ENCODE measurements around the gene GLTP. TPM values are rescaled to one million over a fixed set of nuclear protein-coding genes. Genes with fewer than 3 reads are reported as not detected.

The GLTP gene
- total and polyA plus RNA-seq, 2 of the 13 experiments (the other 11 are each of a cell fraction or from before 2014, with no cell fraction given): 10.7 to 12.9 TPM

DNA sequence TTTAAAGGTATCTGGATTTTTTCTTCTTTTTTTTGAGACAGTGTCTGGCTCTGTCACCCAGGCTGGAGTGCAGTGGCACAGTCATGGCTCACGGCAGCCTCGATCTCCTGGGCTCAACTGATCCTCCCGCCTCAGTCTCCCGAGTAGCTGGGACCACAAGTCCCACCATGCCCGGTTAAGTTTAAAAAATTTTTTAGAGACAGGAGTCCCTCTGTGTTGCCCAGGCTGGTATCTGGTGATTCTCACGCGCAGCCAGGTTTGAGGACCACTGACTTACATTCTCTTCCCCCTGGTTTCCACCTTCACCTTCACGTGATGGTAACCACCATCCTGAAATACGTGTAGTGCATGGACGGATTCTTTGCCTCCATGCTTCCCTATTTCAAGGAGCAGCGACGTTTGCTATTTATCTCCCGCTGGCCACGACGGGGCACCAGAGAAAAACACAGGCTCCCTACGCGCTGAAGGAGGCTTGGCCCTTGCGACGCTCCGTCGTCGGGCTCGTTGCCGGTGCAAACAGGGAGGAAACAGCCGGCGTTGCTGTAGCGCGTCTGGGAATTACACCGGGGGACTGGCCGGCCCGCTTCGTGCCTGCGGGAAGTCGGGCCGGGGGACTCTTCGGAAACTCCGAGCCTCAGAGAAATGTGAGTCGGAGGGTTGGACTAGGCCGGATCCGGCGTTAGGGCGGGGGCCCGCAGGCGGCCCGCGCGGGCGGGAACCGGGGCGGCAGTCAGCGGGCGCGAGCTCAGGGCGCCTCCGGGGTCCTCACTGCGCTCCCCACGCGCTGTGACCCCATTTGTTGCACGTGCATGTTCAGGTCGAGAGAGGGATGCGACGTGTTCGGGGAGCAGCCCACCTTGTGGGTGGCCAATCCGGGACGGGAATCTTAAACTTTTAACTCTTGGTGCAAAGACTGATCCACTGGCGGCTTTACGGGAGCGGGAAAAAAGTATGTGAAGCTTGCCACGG, 19.7 kb upstream of the GLTP start, which contains the start of gene TCHP (continued):
- TF ChIP-seq, protein P1, sequence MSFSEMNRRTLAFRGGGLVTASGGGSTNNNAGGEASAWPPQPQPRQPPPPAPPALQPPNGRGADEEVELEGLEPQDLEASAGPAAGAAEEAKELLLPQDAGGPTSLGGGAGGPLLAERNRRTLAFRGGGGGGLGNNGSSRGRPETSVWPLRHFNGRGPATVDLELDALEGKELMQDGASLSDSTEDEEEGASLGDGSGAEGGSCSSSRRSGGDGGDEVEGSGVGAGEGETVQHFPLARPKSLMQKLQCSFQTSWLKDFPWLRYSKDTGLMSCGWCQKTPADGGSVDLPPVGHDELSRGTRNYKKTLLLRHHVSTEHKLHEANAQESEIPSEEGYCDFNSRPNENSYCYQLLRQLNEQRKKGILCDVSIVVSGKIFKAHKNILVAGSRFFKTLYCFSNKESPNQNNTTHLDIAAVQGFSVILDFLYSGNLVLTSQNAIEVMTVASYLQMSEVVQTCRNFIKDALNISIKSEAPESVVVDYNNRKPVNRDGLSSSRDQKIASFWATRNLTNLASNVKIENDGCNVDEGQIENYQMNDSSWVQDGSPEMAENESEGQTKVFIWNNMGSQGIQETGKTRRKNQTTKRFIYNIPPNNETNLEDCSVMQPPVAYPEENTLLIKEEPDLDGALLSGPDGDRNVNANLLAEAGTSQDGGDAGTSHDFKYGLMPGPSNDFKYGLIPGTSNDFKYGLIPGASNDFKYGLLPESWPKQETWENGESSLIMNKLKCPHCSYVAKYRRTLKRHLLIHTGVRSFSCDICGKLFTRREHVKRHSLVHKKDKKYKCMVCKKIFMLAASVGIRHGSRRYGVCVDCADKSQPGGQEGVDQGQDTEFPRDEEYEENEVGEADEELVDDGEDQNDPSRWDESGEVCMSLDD (CRISPR knock-in tag; IDR thresholded peaks at IDR 0.05; ENCODE audit: borderline replicate concordance): peak; percentile 88; the same call in 1 of the 2 replicates
- peak; percentile 97 for TF ChIP-seq KMT2B (CRISPR knock-in tag; IDR thresholded peaks at IDR 0.05)
- TF ChIP-seq, protein P2, sequence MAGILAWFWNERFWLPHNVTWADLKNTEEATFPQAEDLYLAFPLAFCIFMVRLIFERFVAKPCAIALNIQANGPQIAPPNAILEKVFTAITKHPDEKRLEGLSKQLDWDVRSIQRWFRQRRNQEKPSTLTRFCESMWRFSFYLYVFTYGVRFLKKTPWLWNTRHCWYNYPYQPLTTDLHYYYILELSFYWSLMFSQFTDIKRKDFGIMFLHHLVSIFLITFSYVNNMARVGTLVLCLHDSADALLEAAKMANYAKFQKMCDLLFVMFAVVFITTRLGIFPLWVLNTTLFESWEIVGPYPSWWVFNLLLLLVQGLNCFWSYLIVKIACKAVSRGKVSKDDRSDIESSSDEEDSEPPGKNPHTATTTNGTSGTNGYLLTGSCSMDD (CRISPR knock-in tag; IDR thresholded peaks at IDR 0.05): no peak
- no peak for TF ChIP-seq SNRNP70 (IDR thresholded peaks at IDR 0.05; ENCODE audit: low read depth, low read length)
- TF ChIP-seq, protein P3, sequence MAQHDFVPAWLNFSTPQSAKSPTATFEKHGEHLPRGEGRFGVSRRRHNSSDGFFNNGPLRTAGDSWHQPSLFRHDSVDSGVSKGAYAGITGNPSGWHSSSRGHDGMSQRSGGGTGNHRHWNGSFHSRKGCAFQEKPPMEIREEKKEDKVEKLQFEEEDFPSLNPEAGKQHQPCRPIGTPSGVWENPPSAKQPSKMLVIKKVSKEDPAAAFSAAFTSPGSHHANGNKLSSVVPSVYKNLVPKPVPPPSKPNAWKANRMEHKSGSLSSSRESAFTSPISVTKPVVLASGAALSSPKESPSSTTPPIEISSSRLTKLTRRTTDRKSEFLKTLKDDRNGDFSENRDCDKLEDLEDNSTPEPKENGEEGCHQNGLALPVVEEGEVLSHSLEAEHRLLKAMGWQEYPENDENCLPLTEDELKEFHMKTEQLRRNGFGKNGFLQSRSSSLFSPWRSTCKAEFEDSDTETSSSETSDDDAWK (CRISPR knock-in tag; IDR thresholded peaks at IDR 0.05): no peak
- no peak for TF ChIP-seq ZNF484 (CRISPR knock-in tag; IDR thresholded peaks at IDR 0.05; ENCODE audit: borderline replicate concordance, low read depth)
- TF ChIP-seq, protein P4, sequence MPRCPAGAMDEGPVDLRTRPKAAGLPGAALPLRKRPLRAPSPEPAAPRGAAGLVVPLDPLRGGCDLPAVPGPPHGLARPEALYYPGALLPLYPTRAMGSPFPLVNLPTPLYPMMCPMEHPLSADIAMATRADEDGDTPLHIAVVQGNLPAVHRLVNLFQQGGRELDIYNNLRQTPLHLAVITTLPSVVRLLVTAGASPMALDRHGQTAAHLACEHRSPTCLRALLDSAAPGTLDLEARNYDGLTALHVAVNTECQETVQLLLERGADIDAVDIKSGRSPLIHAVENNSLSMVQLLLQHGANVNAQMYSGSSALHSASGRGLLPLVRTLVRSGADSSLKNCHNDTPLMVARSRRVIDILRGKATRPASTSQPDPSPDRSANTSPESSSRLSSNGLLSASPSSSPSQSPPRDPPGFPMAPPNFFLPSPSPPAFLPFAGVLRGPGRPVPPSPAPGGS (CRISPR knock-in tag; IDR thresholded peaks at IDR 0.05): peak; percentile 87; the same call in 1 of the 2 replicates
- TF ChIP-seq JDP2 (CRISPR knock-in tag; IDR thresholded peaks at IDR 0.05; ENCODE audit: borderline replicate concordance): no peak
- no peak for TF ChIP-seq EHMT2 (IDR thresholded peaks at IDR 0.05; ENCODE audit: borderline replicate concordance, low read depth, low read length)
- TF ChIP-seq SOX5 (CRISPR knock-in tag; IDR thresholded peaks at IDR 0.05; ENCODE audit: borderline replicate concordance): 0 out of 2 replicates have a peak, but pooled peaks have one; percentile 40
- peak; percentile 37; the same call in 1 of the 2 replicates for TF ChIP-seq RARA (CRISPR knock-in tag; IDR thresholded peaks at IDR 0.05)
- TF ChIP-seq, protein P5, sequence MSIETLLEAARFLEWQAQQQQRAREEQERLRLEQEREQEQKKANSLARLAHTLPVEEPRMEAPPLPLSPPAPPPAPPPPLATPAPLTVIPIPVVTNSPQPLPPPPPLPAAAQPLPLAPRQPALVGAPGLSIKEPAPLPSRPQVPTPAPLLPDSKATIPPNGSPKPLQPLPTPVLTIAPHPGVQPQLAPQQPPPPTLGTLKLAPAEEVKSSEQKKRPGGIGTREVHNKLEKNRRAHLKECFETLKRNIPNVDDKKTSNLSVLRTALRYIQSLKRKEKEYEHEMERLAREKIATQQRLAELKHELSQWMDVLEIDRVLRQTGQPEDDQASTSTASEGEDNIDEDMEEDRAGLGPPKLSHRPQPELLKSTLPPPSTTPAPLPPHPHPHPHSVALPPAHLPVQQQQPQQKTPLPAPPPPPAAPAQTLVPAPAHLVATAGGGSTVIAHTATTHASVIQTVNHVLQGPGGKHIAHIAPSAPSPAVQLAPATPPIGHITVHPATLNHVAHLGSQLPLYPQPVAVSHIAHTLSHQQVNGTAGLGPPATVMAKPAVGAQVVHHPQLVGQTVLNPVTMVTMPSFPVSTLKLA (IDR thresholded peaks at IDR 0.05): no peak
- TF ChIP-seq ZNF850 (CRISPR knock-in tag; conservative IDR thresholded peaks at IDR 0.05): no peak
- no peak for TF ChIP-seq ZNF354B (CRISPR knock-in tag; IDR thresholded peaks at IDR 0.05)
- TF ChIP-seq POLR2AphosphoS2 (IDR thresholded peaks at IDR 0.05; ENCODE audit: low read depth, low read length): no peak
- TF ChIP-seq ZFP36L1 (CRISPR knock-in tag; IDR thresholded peaks at IDR 0.05): peak; percentile 14; the same call in 1 of the 2 replicates
- no peak for TF ChIP-seq ATRX (CRISPR knock-in tag; IDR thresholded peaks at IDR 0.05; ENCODE audit: borderline replicate concordance)
